ENCODE data around the gene PPP2R5C. TPM values are rescaled to one million over a fixed set of nuclear protein-coding genes. Genes with fewer than 3 reads are reported as not detected.

The PPP2R5C gene
- polyA plus RNA-seq, 3 donors = 61.9 to 72.5 (median 64.0) TPM

GRCh38 chr14:101945171-101945570, 183.7 kb downstream of the PPP2R5C start:
- H3K4me1 Mint-ChIP-seq = peaks cover 20% of the 10 kb centered on the region
- intact Hi-C loops (cut with micrococcal nuclease) = loop anchor here (5.0 to 10.0 kb wide), 3 partner anchors 68 to 180 kb away; partner anchors contain the start of gene PPP2R5C (in 2 of the 2)
- H3K4me2 ChIP-seq (replicated peaks; ENCODE audit: extremely low read depth, low read length, poor library complexity, severe bottlenecking) = no peak overlapping the region
- H3K36me3 Mint-ChIP-seq = peaks cover 2 to 7% of the 10 kb centered on the region in 2 donors
- H3K4me1 ChIP-seq (ENCODE audit: control insufficient read depth in 1 of 2, insufficient read depth in 2 of 2, low read length in 2 of 2) = peaks cover 17 to 25% of the 10 kb centered on the region in 2 donors
- no peak overlapping the region for H2AFZ ChIP-seq (ENCODE audit: insufficient read depth, low read depth, low read length, poor library complexity, severe bottlenecking)
- H3K9me3 ChIP-seq (replicated peaks in 1 of 2; ENCODE audit: control insufficient read depth in 1 of 2, insufficient read depth in 1 of 2, low read length in 2 of 2) = no peaks in the 10 kb centered on the region
- H3K4me3 ChIP-seq (replicated peaks in 1 of 3; ENCODE audit: low read depth in 2 of 3, low read length in 3 of 3) = no peak overlapping the region
- no peak for TF ChIP-seq CTCF (IDR thresholded peaks at IDR 0.05)
- H3K79me2 ChIP-seq (ENCODE audit: insufficient read depth, low read length) = peaks cover 16% of the 10 kb centered on the region
- no peak for DNase-seq
- H4K20me1 ChIP-seq (ENCODE audit: insufficient read depth, low read length) = no peaks in the 10 kb centered on the region
- H3K27ac ChIP-seq (ENCODE audit: low read depth in 1 of 2, low read length in 2 of 2) = no peak overlapping the region
- H3K9ac ChIP-seq (ENCODE audit: insufficient read depth, low read length, poor library complexity, severe bottlenecking) = no peak overlapping the region
- peak overlapping the region in 1 of 7 donors; percentile 19 for H3K27ac Mint-ChIP-seq
- no peaks in the 10 kb centered on the region for H3K36me3 ChIP-seq (replicated peaks in 1 of 2; ENCODE audit: control insufficient read depth in 1 of 2, insufficient read depth in 2 of 2, low read length in 2 of 2)
- H3K27me3 ChIP-seq (ENCODE audit: control insufficient read depth in 2 of 2, insufficient read depth in 2 of 2, low read length in 2 of 2) = peaks cover 6 to 19% of the 10 kb centered on the region in 2 donors
- WGBS (ENCODE audit: insufficient coverage) = 40% methylated on average over 1 of the region's 5 CpGs
- peak overlapping the region in 1 of 2 donors; percentile 36 for H3K4me3 Mint-ChIP-seq
- H3K27me3 Mint-ChIP-seq (ENCODE audit: low read depth in 3 of 3) = peaks cover 38 to 53% (median 49%) of the 10 kb centered on the region in 3 donors
- peaks cover 0 to 7% (median 2%) of the 10 kb centered on the region in 7 donors for H3K9me3 Mint-ChIP-seq

GRCh38 chr14:101947577-101947903, 186.0 kb downstream of the PPP2R5C start:
- Mint-ChIP-seq H3K4me1 (peaks cover 24% of the 10 kb centered on the region), H3K27me3 (ENCODE audit: low read depth in 3 of 3) (peaks cover 32 to 41% (median 39%) of the 10 kb centered on the region in 3 donors), H3K27ac (peak overlapping the region; percentile 98 to 100 (median 100)), H3K36me3 (peaks cover 2 to 7% of the 10 kb centered on the region in 2 donors), H3K9me3 (peaks cover 0 to 7% (median 2%) of the 10 kb centered on the region in 7 donors), H3K4me3 (peak overlapping the region; percentile 88 to 98)
- DNase-seq = peak in 1 of 3 donors; percentile 18
- intact Hi-C loops (cut with micrococcal nuclease) = loop anchor here (5.0 to 10.0 kb wide), 3 partner anchors 70 to 183 kb away; partner anchors contain the start of gene PPP2R5C (in 2 of the 2)
- Histone ChIP-seq H2AFZ (ENCODE audit: insufficient read depth, low read depth, low read length, poor library complexity, severe bottlenecking) (peak overlapping the region; percentile 74), H4K20me1 (ENCODE audit: insufficient read depth, low read length) (no peaks in the 10 kb centered on the region), H3K4me3 (replicated peaks in 1 of 3; ENCODE audit: low read depth in 2 of 3, low read length in 3 of 3) (peak overlapping the region; percentile 41 to 79 (median 67)), H3K9me3 (replicated peaks in 1 of 2; ENCODE audit: control insufficient read depth in 1 of 2, insufficient read depth in 1 of 2, low read length in 2 of 2) (no peaks in the 10 kb centered on the region), H3K36me3 (replicated peaks in 1 of 2; ENCODE audit: control insufficient read depth in 1 of 2, insufficient read depth in 2 of 2, low read length in 2 of 2) (no peaks in the 10 kb centered on the region), H3K27ac (ENCODE audit: low read depth in 1 of 2, low read length in 2 of 2) (peak overlapping the region; percentile 93 to 96), H3K4me2 (replicated peaks; ENCODE audit: extremely low read depth, low read length, poor library complexity, severe bottlenecking) (peak overlapping the region; percentile 83), H3K4me1 (ENCODE audit: control insufficient read depth in 1 of 2, insufficient read depth in 2 of 2, low read length in 2 of 2) (peaks cover 17 to 27% of the 10 kb centered on the region in 2 donors), H3K79me2 (ENCODE audit: insufficient read depth, low read length) (peaks cover 16% of the 10 kb centered on the region), H3K9ac (ENCODE audit: insufficient read depth, low read length, poor library complexity, severe bottlenecking) (peak overlapping the region; percentile 85), H3K27me3 (ENCODE audit: control insufficient read depth in 2 of 2, insufficient read depth in 2 of 2, low read length in 2 of 2) (peaks cover 6 to 19% of the 10 kb centered on the region in 2 donors)
- 13% methylated on average over 8 of the region's 8 CpGs for WGBS (ENCODE audit: insufficient coverage)
- TF ChIP-seq CTCF (IDR thresholded peaks at IDR 0.05) = no peak

Data from CD14-positive monocyte (primary cell).